Omental fat pad (tissue), 4 donors: ENCODE data around the gene TAB2. TPM values are rescaled to one million over a fixed set of nuclear protein-coding genes. Genes with fewer than 3 reads are reported as not detected.

Experiments
- ATAC-seq: fragments of 150-250 bp; one replicate; pipeline ENCODE4 v1.9.1; 2016; ENCODE audit warnings: mild to moderate bottlenecking, moderate library complexity; ENCODE audit not compliant: low FRiP score
- DNase-seq: peaks from one replicate; pipeline ENCODE4 v3.0.0-alpha.2; 2019; ENCODE audit warnings: low spot score
- total RNA-seq, 4 donors: library from RNA; depleted of rRNA; stranded (reverse); fragments of >200 nt; gene quantifications; one replicate each; pipeline ENCODE4 v1.1.0, GENCODE V29; 2016
- TF ChIP-seq, protein P1 (sequence below), 3 donors: fragments of 450-650 bp; IDR thresholded peaks; one replicate each; pipeline ENCODE4 v1.5.1; 2016 to 2017; ENCODE audit warnings: antibody characterized with exemption in 3 of 3, mild to moderate bottlenecking in 3 of 3, moderate library complexity in 2 of 3

The TAB2 gene
- total RNA-seq, 4 donors from 2014 or later, result 40.0 to 88.4 (median 58.6) TPM

DNA sequence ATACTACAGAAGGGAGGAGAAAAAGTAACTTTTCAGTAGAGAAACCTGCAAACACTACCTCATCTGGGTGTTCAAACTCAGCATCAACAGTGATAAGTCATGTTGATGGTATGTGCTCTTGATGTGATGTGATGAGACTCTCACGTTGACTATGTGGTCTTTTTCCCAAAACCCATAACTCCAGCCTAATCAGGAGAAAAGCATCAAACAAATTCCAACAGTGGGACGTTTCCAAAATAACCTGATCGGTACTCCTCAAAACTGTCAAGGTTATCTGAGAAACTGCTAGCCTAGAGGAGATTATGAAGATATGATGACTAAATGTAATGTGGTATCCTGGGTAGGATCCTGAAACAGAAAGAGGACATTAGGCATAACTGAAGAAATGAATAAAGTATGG, 41.9 kb upstream of the TAB2 start:
- TF ChIP-seq, protein P1, sequence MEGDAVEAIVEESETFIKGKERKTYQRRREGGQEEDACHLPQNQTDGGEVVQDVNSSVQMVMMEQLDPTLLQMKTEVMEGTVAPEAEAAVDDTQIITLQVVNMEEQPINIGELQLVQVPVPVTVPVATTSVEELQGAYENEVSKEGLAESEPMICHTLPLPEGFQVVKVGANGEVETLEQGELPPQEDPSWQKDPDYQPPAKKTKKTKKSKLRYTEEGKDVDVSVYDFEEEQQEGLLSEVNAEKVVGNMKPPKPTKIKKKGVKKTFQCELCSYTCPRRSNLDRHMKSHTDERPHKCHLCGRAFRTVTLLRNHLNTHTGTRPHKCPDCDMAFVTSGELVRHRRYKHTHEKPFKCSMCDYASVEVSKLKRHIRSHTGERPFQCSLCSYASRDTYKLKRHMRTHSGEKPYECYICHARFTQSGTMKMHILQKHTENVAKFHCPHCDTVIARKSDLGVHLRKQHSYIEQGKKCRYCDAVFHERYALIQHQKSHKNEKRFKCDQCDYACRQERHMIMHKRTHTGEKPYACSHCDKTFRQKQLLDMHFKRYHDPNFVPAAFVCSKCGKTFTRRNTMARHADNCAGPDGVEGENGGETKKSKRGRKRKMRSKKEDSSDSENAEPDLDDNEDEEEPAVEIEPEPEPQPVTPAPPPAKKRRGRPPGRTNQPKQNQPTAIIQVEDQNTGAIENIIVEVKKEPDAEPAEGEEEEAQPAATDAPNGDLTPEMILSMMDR (IDR thresholded peaks at IDR 0.05), result no peak
- DNase-seq, result no peak
- ATAC-seq, result no peak

DNA sequence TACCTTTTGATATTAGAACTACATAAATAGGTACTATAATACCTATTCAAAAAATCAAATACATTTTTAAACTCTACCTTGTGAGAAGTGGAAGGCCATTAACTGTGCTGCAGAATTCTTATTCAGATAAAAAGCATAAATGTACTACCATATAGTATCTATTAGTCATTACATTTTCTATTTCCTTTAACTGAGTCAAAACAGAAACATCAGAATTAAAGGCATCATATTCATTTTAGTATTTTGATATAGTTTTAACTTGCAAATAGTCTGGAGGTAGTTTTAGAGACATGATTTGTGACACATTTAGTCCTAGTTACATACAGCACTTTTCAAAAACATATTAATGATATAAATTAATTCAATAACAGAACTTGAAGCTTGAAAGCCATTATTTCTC, 39.9 kb upstream of the TAB2 start:
- DNase-seq (no peak), ATAC-seq (no peak)
- TF ChIP-seq, protein P1 (IDR thresholded peaks at IDR 0.05), result no peak

DNA sequence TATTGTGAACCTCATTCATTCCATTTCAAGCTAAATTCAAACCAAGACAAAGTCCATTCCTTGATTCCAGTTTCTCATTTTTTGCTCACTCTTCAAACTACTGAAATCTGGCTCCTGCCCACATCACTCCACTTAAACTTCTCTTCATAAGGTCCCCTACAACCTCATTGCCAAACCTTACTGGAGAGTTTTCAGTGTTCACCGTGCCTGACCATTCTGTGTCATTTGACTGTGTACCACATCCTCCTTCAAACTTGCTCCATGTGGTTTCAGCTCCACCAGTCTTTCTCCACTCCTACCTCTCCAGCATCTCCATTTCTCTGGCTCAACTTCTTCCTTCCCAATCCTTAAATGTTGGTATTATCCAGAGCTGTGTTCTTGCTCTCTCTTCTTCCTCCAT, 38.5 kb upstream of the TAB2 start:
- TF ChIP-seq, protein P1 (IDR thresholded peaks at IDR 0.05), result no peak
- DNase-seq, result no peak
- no peak for ATAC-seq

DNA sequence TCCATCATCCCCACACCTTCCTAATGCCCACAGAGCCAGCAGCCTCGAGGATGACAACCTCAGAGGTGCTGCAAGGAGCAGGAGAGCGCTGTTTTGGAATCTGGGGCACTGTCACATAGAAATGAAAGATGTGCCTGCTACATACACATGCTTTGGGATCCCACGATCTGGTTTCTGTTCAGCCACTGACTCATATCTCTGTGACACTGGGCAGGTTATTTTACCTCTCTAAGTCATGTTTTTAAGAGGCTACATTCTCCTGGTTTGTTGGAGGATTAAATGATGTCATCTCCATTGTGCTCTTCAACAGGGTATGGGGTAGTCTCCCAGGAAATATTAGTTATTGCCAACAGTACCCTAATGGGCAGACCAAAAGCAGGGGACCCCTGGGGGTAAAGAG, 32.6 kb upstream of the TAB2 start:
- ATAC-seq (no peak), DNase-seq (no peak)
- TF ChIP-seq, protein P1 (IDR thresholded peaks at IDR 0.05), result no peak

DNA sequence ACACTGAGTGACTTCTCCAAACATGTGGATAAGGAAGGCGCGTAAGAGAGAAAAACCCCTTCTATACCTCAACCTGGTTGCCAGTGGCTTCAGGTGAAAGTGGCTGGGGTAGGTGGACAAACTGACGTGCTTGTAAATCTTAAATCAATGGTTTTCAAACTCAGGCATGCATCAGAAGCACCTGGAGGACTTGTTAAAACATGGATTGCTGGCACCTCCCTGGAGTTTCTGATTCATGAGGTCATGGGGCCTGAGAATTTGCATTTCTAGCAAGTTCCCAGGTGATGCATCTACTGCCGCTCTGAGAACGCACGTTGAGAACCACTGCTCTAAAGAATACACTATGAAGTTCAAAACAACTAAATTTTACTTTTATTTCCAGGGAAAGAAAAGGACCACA, 31.9 kb upstream of the TAB2 start:
- DNase-seq, result no peak
- TF ChIP-seq, protein P1 (IDR thresholded peaks at IDR 0.05), result no peak
- no peak for ATAC-seq

DNA sequence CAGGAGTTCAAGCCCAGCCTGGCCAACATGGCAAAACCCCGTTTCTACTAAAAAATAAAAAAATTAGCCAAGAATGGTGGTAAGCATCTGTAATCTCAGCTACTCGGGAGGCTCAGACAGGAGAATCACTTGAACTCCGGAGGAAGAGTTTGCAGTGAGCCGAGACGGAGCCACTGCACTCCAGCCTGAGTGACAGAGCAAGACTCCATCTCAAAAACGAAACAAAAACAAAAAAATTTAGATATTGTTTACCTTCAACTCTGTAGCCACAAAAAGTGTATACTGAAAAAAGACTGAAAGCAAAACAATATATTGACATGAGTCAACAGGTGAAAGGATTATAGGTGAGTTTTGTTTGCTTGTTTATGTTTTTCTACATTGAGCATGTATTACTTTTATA, 30.6 kb upstream of the TAB2 start:
- TF ChIP-seq, protein P1 (IDR thresholded peaks at IDR 0.05), result no peak
- no peak for DNase-seq
- no peak for ATAC-seq

DNA sequence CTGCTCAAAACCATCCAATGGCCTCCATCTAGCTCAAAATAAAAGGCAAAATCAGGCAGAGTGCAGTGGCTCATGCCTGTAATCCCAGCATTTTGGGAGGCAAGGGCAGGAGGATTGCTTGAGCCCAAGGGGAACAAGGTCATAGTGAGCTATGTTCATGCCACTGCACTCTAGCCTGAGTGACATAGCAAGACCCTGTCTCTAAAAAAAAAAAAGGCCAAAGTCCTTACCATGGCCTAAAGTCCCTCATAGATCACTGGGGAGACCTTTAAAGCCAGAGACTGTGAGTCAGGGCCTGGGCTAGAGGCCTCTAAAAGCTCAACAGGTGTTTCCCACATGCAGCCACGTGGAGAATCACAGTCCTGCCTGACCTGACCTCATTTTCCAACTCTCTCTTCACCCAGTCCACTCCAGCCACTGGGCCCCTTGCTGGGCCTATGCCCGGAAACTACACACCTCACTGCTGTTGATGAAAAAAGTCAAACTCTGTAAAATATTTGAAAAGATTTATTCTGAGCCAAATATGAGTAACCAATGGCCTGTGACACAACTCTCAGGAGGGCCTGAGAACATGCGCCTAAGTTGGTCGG, 28.2 kb upstream of the TAB2 start:
- ATAC-seq (no peak), DNase-seq (no peak)
- TF ChIP-seq, protein P1 (IDR thresholded peaks at IDR 0.05), result no peak
